GM18520 (cell line): ENCODE results near the gene SEPTIN6.

Experiments used
- ATAC-seq: cut with Tn5 transposase; IDR thresholded peaks from one replicate; pipeline ENCODE4 v1.9.1; 2021; ENCODE audit not compliant: unreplicated experiment

The SEPTIN6 gene

DNA sequence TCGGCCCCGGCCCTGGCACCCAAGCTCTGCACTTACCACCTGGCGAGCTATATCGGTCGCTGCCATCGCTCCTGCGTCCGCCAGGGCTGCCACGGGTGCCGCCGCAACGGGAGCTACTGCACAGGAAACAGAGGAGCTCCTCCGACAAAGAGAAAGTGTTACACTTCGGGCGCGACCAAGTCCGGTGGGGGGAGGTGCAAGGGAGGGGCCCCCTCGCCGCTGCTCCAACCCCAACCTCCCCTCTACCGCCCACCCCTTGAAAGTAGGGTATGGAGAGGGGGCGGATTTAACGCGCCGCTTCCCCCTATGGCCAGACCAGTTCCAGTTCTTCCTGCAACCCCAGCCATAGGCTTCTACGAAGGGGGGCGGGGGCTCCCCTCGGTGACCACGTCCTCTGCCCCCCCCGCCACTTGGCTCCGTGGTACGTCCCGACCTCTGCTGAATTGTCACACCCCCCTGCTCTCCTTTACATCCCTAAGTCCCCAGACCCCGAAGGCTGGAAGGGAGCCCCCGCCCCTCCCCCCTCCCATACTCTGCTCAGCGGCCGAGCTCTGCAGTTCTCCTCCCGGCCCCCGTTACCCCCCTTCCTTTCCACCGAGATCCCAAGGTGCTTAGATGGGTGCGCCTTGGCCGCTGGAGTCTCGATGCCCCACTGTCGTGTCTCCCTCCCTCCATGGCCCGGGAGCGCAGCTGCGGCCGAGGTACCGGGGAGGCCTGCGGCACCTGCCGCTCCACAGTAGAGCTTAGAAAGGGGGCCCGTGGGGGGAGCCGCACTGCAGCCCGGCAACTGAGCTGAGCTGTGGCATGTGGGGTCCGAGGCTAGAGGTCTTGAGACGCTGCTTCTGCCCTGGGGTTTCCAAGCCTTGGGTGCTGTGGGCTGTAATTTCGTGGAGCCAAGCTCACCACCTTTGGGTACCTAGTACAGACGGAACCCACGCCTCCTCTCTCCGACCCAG, at the start of gene SEPTIN6:
Gene SEPTIN6 (minus strand): TSS at position 129 of the 956 bp plus-strand sequence. CDS start 63 bp downstream, at position 66.
- peak; percentile 40 for ATAC-seq

DNA sequence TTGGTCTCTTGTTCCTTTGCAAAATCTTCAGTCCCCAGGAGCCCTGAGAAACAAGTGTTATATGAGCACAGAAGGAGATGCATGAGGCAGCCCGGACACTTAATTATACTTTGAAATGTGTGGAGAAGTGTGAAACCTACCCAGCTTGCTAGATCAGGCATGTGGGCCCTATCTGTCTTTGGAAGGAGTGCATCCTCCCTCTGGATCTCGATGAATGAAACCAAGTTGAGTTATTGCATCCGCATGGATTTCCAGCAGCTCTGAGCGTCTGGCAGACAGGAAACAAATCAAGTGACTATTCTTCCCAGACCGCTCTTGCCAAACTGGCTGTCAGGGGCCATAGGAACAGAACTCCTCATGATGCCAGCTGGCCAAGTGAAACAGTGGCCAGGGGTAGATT, 45.8 kb upstream of the SEPTIN6 start:
- no peak for ATAC-seq

DNA sequence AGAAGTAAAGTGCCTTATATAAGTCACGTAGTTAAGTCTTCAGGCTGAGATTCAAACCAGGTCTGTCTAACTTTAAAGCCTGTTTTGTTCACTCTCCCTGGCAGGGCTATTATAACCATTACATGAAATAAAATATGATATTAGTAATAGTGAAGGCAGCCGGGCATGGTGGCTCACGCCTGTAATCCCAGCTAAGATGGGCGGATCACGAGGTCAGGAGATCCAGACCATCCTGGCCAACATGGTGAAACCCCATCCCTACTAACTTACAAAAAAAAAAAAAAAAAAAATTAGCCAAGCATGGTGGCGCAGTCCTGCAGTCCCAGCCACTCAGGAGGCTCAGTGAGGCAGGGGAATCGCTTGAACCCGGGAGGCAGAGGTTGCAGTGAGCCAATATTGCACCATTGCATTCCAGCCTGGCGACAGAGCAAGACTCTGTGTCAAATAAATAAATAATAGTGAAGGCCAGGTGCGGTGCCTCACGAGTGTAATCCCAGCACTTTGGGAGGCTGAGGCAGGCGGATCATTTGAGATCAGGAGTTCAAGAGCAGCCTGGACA, 43.3 kb upstream of the SEPTIN6 start:
- no peak for ATAC-seq

DNA sequence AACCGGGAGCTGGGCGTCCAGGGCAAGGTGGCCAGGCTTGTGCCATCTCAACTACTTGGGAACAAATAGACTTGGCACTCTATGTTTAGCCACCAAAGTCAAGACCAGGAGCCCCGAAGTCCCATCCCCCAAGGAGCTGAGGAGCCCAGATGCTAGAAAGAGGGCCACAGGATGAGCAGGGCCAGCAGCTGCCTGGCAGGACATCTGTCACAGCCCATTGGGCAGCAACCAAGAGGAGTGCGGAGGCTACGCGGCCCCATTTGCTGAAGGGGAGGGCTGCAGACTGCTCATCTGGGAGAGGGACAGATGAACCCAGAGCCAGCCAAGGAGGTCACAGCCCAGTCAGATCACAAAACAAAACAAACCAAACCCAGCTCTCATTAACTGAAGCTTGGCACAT, 42.5 kb upstream of the SEPTIN6 start:
- no peak for ATAC-seq

DNA sequence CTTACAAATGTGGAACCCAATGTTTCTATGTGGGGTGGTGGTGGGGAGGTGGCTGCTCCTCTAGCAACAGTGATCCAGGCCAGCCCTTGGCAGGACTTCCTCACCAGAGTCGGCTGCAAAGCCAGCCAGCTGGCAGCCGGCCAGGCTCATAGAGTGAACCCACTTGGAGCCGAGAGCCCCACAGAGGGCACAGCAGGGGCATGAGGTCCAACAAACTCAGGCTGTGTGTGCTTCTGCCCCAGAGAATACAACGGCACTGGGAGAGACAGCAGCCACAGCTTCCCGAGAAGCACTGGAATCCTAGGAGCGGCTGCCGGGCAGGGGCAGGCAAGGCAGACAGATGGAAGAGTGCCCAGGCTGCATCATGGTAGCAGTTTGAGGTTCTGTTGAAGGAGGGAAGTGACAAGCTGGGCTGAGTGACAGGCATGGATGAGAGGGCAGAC, 42.0 kb upstream of the SEPTIN6 start:
- ATAC-seq: no peak

DNA sequence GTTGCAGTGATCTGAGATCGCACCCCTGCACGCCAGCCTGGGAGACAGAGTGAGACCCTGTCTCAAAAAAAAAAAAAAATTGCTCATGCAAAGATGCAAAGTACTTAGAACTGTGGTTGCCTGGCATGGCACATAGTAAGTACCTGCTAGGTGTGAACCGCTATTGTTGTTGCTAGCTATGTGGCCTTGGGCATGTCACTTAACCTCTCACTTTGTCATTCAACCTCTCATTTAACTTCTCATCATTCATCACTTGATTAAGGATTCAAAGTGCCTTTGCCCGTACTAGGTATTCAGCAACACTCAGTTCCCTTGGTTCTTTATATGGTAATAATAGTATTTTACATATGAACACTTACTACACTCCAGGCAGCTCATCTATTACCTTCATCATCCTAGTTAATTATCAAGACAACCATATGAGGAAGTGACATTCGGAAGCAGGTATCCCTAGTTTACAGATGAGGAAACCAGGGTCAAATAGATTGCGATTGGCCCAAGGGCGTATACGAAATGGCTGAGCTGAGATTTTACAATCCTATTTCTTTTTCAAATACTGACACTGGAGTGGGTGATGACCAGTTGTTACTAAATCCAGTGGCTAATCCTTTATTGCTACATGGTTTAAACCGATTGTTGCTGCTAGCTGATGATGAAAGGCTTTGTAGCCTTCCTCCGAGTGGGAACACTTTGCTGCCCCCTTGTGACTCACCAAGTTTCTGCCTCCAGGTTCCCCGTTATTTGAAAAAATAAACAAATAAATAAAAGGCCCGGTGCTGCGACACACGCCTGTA, 36.6 kb upstream of the SEPTIN6 start:
- no peak for ATAC-seq

DNA sequence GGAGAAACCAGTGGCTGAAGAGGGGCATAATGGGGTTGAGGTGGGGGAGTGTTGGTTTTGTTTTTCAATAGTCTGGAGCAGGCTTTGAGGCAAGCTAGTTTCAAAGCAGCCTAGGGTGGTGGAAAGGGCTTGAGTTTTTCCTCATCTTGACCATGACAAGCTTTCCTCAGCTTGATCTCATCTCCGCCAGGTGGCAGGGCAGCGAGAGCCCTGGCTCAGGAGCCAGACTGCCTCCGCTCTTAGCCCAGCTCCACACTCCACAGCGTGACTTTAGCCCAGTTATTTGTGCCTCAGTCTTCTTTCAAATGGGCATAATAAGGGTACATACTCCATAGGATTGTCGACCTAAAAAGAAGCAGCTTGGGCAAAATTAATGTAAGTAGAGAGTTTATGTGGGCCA, 35.5 kb upstream of the SEPTIN6 start:
- ATAC-seq: no peak

DNA sequence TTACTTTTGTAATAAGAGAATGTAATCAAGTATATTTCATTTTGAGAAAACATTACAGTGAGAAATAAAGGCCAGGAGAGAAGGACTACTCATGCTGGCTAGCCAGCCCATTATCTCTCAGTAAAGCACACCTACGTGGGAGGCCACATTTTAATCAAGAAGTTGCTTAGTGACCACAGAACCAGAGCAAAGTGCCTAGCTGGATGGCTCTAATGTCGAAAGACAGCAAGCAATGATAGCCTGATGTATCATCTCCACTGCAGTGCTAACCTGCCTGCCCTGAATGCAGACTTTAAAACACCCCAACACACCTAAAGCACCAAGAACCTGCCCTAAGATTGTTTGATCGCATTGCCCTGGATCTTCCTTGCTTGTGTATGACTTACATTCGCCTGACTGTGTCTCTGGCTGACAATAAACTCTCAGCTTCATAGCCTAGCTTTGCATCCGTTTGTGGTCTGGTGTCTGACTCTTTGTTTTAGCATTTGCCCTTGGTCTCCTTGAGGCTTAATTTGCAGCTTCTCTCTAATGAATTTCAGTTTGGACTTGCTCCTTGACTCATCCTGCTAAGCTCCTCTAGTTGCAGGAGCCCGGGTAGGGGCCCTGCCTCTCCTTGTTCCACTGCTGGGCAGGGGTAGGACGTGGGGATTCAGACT, 34.1 kb upstream of the SEPTIN6 start:
- no peak for ATAC-seq

DNA sequence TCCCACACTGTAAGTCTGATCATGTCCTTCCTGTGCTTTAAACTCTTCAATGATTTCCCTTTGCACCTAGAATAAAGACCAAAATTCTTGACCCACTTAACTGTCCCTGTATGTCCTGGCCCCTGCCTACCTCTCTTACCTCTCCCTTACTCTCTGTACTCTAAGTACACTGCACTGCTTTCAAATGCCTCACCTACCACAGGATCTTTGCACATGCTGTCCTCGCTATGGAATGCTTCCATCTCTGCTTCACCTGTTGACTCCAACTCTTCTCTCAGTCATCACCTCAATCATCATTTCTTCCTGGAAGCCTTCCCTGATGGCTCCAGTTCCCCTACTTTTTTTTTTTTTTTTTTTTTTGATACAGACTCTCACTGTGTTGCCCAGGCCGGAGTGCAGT, 29.0 kb upstream of the SEPTIN6 start:
- no peak for ATAC-seq

DNA sequence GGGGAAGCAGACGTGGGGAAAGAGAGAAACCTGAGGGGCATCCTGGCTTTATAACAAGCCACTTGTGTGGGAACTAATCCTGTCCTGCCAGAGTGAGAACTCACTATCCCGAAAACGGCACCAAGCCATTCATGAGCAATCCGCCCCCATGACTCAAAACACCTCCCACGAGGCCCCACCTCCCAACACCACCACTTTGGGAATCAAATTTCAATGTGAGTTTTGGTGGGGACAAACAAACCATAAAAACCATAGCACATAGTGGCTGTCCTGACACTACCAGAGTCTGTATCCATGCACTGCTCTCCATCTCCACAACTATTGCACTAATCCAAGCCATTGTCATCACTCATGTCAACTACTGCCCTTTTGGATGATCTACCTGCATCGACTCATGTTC, 28.5 kb upstream of the SEPTIN6 start:
- ATAC-seq: no peak

DNA sequence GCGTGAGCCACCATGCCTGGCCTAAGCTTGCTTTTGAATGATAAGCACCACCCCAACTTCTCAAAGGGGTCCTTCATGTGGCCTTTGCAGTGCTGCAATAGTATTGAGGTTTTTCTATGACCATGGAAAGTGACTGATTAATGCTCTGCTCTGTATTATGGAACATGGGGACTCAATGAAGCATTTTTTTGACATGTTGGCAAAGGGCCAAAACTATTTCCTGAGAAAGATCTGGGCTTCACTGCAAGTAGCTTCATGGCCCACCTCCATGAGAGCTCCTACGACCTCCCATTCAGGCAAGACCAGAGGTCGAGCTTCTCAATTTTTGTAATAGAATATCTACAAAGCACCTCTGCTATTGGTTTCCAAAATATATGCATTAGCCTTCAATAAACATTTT, 16.7 kb upstream of the SEPTIN6 start:
- no peak for ATAC-seq

DNA sequence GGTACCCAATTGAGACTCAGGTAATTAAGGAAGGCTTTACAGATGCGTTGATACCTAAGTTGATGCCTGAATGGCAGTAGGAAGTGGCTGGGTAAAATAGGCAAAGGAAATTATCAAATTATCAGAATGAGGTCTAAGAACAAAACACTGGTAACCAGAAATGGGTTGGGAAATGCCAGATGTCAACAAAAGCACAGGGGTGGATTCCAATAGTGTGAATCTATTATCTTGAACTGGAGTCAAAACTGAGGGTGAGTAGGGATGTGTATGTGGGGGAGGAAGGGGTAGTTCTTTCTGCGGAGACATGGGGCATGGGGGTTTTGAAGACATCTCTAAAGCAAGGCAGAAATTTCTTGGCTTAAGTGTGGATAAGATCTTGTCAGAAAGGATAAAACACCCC, 16.0 kb upstream of the SEPTIN6 start:
- no peak for ATAC-seq

DNA sequence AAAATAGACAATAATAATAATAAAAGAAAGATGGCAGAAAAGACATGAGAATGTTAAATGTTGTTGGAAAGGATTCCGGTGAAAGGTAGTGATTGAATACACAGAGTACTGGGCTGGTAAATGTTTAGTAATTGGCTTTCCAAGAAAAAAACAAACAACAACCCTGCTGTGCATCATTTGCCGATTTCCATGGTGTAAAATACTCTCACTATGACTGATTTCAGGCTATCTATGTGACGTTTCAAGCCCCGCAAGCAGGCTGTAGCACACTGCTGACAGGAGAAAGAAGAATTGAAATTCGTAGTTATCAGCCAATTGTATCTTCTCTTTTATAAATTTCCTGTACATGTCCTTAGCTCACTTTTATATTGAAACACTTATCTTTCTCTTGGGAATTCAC, 13.6 kb upstream of the SEPTIN6 start:
- ATAC-seq: no peak

DNA sequence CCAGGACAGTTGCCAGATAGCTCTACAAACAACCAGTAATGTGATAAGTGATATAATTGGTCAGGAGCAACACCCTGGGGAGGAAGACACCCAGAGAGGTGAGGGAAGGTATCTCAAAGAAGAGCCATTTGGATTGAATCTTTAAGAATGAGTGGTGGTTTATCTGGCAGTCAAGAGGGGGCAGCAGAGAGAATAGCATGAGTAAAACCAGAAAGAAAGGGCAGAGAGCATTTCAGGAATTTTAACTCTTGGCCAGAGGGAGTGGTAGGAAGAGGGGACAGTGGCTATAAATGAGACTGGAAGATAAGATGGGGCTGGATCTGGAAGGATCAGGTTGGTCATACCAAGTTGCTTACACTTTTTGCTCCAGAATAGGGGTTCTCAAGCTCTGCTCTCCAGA, 5.9 kb upstream of the SEPTIN6 start:
- no peak for ATAC-seq

DNA sequence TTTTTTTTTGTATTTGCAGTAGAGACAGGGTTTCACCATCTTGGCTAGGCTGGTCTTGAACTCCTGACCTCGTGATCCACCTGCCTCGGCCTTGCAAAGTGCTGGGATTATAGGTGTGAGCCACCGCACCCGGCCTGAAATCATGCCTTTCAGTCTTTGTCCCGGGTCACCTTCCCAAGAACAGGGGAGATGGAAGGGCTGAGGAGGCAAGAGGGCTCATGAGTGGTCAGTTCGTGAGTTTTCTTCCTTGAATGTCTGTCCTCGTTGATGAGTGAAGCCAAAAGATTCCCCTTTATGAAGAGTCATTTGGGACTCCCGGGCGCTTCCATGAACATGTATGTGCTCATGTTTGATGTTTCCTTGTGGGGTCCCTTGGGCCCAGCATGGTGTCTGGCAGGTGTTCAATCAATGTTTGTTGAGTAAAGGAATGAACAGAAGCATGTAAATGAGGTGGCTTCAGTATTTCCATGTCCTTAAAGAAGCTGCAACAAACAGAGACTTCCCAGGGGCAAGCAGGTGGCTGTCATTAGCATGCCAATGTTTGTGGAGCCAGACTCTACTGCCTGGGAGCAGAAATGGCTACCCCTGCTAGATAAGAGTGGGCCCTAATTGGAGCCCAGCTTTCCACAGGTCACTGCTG, 3.4 kb upstream of the SEPTIN6 start:
- no peak for ATAC-seq

DNA sequence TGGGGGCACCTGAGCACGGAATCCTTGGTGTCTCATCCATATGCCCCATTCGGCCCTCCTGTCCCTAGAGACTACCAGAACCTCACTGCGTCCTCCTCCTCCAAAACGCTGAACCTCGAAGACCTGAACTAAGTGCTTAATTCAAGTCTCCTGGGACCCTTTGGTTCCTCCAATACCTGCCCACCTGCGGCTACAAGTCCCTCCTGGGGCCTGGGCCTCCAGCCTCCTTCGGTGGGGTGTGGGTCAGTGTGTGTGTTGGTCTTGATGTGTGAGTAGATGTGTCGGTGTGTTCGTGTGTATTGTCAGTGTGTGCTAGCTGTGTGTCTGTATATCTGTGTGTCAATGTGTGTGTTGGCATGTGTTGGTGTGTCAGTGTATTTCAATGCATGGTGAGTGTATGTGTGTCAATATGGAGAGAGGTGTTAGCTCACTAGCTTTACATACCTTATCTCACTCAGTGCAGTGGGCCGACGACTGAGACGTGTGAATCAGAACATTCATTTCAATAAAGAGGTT, 2.6 kb upstream of the SEPTIN6 start:
- ATAC-seq: no peak

DNA sequence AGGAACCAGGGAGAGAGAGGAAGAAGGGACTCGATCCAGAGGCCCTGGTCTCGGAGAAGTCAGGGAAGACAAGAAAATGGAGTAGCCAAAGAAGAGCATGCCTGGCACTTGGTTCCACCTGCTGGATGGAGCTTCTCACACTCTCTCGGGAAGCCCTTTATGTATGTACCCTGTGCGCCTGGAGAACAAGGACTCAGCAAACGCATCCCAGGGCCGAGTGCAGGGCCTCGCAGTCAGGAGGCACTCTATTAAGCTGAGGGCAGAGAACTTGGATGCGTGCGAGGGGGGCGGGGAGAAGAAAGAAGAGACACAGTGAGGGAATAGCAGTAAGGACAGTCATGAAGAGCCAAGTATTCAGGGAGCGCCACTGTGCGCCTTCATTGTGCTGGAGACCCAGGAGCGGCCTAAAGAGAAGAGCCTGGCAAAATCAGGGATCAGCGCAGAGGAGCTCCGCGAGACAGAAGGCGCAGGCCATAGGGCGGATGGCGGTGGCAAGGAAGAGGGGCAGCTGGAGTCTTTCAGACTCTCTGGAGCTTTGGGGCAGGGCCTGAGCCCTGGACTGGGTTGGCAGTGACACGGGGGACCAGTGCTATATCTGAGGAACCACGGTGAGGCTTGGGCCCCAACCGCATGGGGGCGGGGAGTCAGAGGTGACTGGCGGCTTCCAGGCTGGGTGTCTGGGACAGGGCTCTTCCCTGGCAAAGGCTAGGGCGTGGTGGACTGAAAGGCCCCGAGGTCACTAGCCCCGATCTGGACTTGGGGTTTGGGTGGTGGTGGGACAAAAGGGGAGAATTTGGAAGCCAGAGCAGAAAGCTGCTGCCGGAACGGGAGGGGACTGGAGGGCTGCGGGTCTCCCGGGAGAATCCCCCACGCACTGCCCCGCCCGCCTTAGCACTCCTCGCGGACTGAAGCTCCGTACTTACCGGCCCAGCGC, 1.9 kb upstream of the SEPTIN6 start:
- ATAC-seq: no peak

DNA sequence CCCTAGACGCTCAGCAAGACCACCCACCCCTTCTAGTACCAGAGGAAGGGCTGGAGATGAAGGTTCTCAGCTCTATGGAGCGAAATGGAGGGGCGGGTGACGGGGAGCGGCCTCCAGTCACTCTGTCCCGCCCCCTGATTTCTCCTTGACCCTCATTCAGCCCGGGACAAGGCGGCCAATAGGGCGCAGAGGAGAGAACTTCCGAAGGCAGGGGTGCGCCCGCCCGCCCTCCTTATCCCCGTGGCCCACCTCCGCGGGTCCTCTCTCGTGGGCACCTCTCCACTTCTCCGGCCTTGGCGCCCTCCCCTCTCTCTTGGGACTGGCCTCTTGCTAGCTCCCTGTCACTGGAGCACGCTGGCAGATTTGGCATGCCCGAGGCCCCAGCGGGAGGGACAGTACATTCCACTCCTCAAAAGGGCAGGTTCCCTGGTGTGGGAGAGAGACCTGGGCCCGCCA, 1.1 kb upstream of the SEPTIN6 start:
- no peak for ATAC-seq
